Measurements from ENCODE around the gene RIC1.

GRCh38 chr9:5632540-5632939 lies 3.6 kb downstream of the RIC1 start:
- TF ChIP-seq CTCF (IDR thresholded peaks at IDR 0.05) (no peak), POLR2A (IDR thresholded peaks at IDR 0.05) (no peak)

All from heart left ventricle (tissue), 13 donors.